SK-N-SH (cell line): ENCODE data around the gene MLST8.

Source experiments
- CTCF ChIP-seq: fragments of 200-600 bp; sonication (generic); IDR thresholded peaks from 2 replicates; pipeline ENCODE4 v1.6.1; 2017; ENCODE audit warnings: antibody characterized with exemption, mild to moderate bottlenecking, moderate library complexity
- EP300 ChIP-seq, 2 experiments: IDR thresholded peaks; 2 replicates each; pipeline versions ENCODE4 v1.4.0 to v1.6.1; 2012; ENCODE audit warnings: borderline replicate concordance in 1 of 2, low read depth in 1 of 2, low read length in 1 of 2
- JUND ChIP-seq: IDR thresholded peaks from 2 replicates; pipeline ENCODE4 v1.4.0; 2012
- PBX3 ChIP-seq: IDR thresholded peaks from 2 replicates; pipeline ENCODE4; 2012
- REST ChIP-seq: IDR thresholded peaks from 2 replicates; pipeline ENCODE4 v1.6.1; 2012; ENCODE audit warnings: mild to moderate bottlenecking, low read depth, low read length, moderate library complexity
- TAF1 ChIP-seq: IDR thresholded peaks from 2 replicates; pipeline ENCODE4 v1.6.1; 2012; ENCODE audit warnings: low read depth, mild to moderate bottlenecking, low read length, moderate library complexity, borderline replicate concordance
- USF1 ChIP-seq: IDR thresholded peaks from 2 replicates; pipeline ENCODE4 v1.4.0; 2012; ENCODE audit warnings: low read depth, borderline replicate concordance
- USF2 ChIP-seq: fragments of 150-350 bp; IDR thresholded peaks from 2 replicates; pipeline ENCODE4 v1.6.1; 2017; ENCODE audit warnings: antibody characterized with exemption, low read length, low read depth, borderline replicate concordance

GRCh38 chr16:2159175-2159838 is 45.9 kb upstream of the MLST8 start:
- TF ChIP-seq CTCF = no peak
- TF ChIP-seq USF2 = no peak
- no peak for TF ChIP-seq PBX3
- no peak for TF ChIP-seq JUND
- no peak for TF ChIP-seq TAF1
- TF ChIP-seq EP300 (IDR thresholded peaks at IDR 0.05; ENCODE audit: borderline replicate concordance in 1 of 2, low read depth in 1 of 2, low read length in 1 of 2) = no peak
- no peak for TF ChIP-seq USF1
- TF ChIP-seq REST = no peak
